WTC11 (cell line): ENCODE results near the gene MASP1. TPM values are rescaled to one million over a fixed set of nuclear protein-coding genes. Genes with fewer than 3 reads are reported as not detected.

Source experiments
- ATAC-seq: fragments of 200-7000 bp; cut with Tn5 transposase; 2 replicates; pipeline ENCODE4 v1.10.0; 2021; ENCODE audit warnings: mild to moderate bottlenecking, moderate library complexity
- CTCF ChIA-PET: fragments of 300-600 bp; sonication (Branson Sonifier 250); formaldehyde crosslinking; loops from one replicate; lab custom pipeline; 2021; ENCODE audit warnings: antibody characterized with exemption; lab: Charles Lee
- POLR2A ChIA-PET: fragments of 350-600 bp; sonication (Branson Sonifier 250); formaldehyde crosslinking; loops from one replicate; lab custom pipeline; 2021; ENCODE audit warnings: antibody characterized with exemption; lab: Charles Lee
- DNase-seq: peaks from one replicate; pipeline ENCODE4 v3.0.0; 2021; ENCODE audit warnings: low spot score
- H3K27ac Mint-ChIP-seq: 2 replicates; pipeline ENCODE4 v1.8.0; 2021; ENCODE audit warnings: mixed read lengths
- H3K27me3 Mint-ChIP-seq: 2 replicates; pipeline ENCODE4 v1.8.0; 2021; ENCODE audit warnings: low read depth, mild to moderate bottlenecking, moderate library complexity, mixed read lengths
- H3K36me3 Mint-ChIP-seq: 2 replicates; pipeline ENCODE4 v1.8.0; 2021; ENCODE audit warnings: mixed read lengths
- H3K4me1 Mint-ChIP-seq: 2 replicates; pipeline ENCODE4 v1.8.0; 2022; ENCODE audit warnings: mixed read lengths
- H3K4me3 Mint-ChIP-seq: 2 replicates; pipeline ENCODE4 v1.8.0; 2021; ENCODE audit warnings: mild to moderate bottlenecking, moderate library complexity, mixed read lengths
- H3K9me3 Mint-ChIP-seq: 2 replicates; pipeline ENCODE4 v1.8.0; 2021; ENCODE audit warnings: mixed read lengths
- AFF4 ChIP-seq: sonication (generic); formaldehyde crosslinking; IDR thresholded peaks from 2 replicates; pipeline ENCODE4 v1.8.1; 2023; ENCODE audit warnings: mild to moderate bottlenecking, missing genetic modification reagents, borderline replicate concordance
- E2F1 ChIP-seq: sonication (generic); formaldehyde crosslinking; IDR thresholded peaks from 2 replicates; pipeline ENCODE4 v1.8.0; 2022; ENCODE audit warnings: mild to moderate bottlenecking, missing genetic modification reagents
- ELF4 ChIP-seq: sonication (generic); formaldehyde crosslinking; IDR thresholded peaks from 2 replicates; pipeline ENCODE4 v1.8.1; 2022; ENCODE audit warnings: low read depth, mild to moderate bottlenecking, moderate library complexity, missing genetic modification reagents
- ESRRA ChIP-seq: sonication (generic); formaldehyde crosslinking; IDR thresholded peaks from 2 replicates; pipeline ENCODE4 v1.8.1; 2022; ENCODE audit warnings: mild to moderate bottlenecking, missing genetic modification reagents, borderline replicate concordance
- FOXP4 ChIP-seq: sonication (generic); formaldehyde crosslinking; IDR thresholded peaks from 2 replicates; pipeline ENCODE4 v1.8.0; 2022; ENCODE audit warnings: mild to moderate bottlenecking, missing genetic modification reagents
- GABPB1 ChIP-seq: sonication (generic); formaldehyde crosslinking; IDR thresholded peaks from 2 replicates; pipeline ENCODE4 v1.8.1; 2023; ENCODE audit warnings: mild to moderate bottlenecking, missing genetic modification reagents
- GTF2I ChIP-seq: fragments of 250-450 bp; sonication (Bioruptor Pico); conservative IDR thresholded peaks from 2 replicates; pipeline ENCODE4 v1.4.0; 2021; ENCODE audit warnings: mild to moderate bottlenecking
- HMGA2 ChIP-seq: fragments of 250-450 bp; sonication (Bioruptor Pico); IDR thresholded peaks from 2 replicates; pipeline ENCODE4 v1.4.0; 2021; ENCODE audit warnings: mild to moderate bottlenecking, moderate library complexity
- JUN ChIP-seq: sonication (generic); formaldehyde crosslinking; IDR thresholded peaks from 2 replicates; pipeline ENCODE4 v1.8.0; 2023; ENCODE audit warnings: mild to moderate bottlenecking, missing genetic modification reagents
- MXD4 ChIP-seq: fragments of 250-450 bp; sonication (Bioruptor Pico); IDR thresholded peaks from 2 replicates; pipeline ENCODE4 v1.8.0; 2021; ENCODE audit warnings: mild to moderate bottlenecking, moderate library complexity, borderline replicate concordance
- NR3C1 ChIP-seq: sonication (generic); formaldehyde crosslinking; conservative IDR thresholded peaks from 2 replicates; pipeline ENCODE4 v1.8.1; 2023; ENCODE audit warnings: low read depth, mild to moderate bottlenecking, missing genetic modification reagents
- SP1 ChIP-seq: sonication (generic); formaldehyde crosslinking; conservative IDR thresholded peaks from 2 replicates; pipeline ENCODE4 v1.8.1; 2022; ENCODE audit warnings: missing genetic modification reagents
- ZBTB21 ChIP-seq: sonication (generic); formaldehyde crosslinking; IDR thresholded peaks from 2 replicates; pipeline ENCODE4 v1.8.1; 2023; ENCODE audit warnings: mild to moderate bottlenecking, missing genetic modification reagents, borderline replicate concordance
- ZBTB43 ChIP-seq: sonication (generic); formaldehyde crosslinking; IDR thresholded peaks from 2 replicates; pipeline ENCODE4 v1.8.1; 2023; ENCODE audit warnings: mild to moderate bottlenecking, missing genetic modification reagents
- ZNF232 ChIP-seq: sonication (generic); formaldehyde crosslinking; IDR thresholded peaks from 2 replicates; pipeline ENCODE4 v1.8.0; 2022; ENCODE audit warnings: mild to moderate bottlenecking, missing genetic modification reagents
- ZNF263 ChIP-seq: sonication (generic); formaldehyde crosslinking; IDR thresholded peaks from 2 replicates; pipeline ENCODE4 v1.8.1; 2022; ENCODE audit warnings: low read depth, mild to moderate bottlenecking, moderate library complexity, missing genetic modification reagents
- ZNF416 ChIP-seq: fragments of 250-450 bp; sonication (Bioruptor Pico); IDR thresholded peaks from 2 replicates; pipeline ENCODE4 v1.9.0; 2021; ENCODE audit warnings: mild to moderate bottlenecking, inconsistent platforms
- total RNA-seq: library from RNA; stranded (reverse); gene quantifications from 3 replicates; pipeline ENCODE4 v1.2.3, GENCODE V29; 2021
- TF ChIP-seq, protein P1 (sequence below): sonication (generic); formaldehyde crosslinking; IDR thresholded peaks from 2 replicates; pipeline ENCODE4 v1.8.0; 2023; ENCODE audit warnings: mild to moderate bottlenecking, missing genetic modification reagents

The MASP1 gene
- total RNA-seq, 1 experiment from 2014 or later: 2.2 TPM

DNA sequence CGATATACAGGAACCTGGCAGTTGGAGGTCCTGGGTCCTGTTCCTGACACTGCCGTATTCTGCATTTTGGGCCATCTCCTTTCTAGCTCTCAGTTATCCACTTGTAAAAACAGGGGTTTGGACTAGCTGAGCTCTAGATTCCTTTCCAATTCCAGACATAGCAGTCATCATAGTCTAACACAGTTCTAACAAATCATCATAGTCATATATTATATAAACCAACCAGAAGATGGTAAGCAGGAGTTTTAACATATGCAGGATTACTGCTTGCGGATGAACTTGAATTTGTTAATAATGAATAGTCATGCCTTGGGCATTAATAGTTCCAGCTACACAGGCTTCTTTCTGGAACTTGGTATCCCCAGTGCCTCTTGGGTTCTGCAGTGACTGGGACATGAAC is 26.6 kb downstream of the MASP1 start:
- ATAC-seq (no peak), DNase-seq (no peak)
- Mint-ChIP-seq H3K27me3 (peaks cover 2% of the 10 kb centered on the region; the same call in 1 of the 2 replicates), H3K4me3 (no peak overlapping the region), H3K36me3 (peaks cover 16% of the 10 kb centered on the region), H3K27ac (no peak overlapping the region), H3K4me1 (peaks cover 15% of the 10 kb centered on the region), H3K9me3 (peaks cover 31% of the 10 kb centered on the region)
- POLR2A ChIA-PET: no interaction called here
- no peak for TF ChIP-seq SP1 (CRISPR knock-in tag)
- TF ChIP-seq ZBTB21 (CRISPR knock-in tag): no peak
- TF ChIP-seq MXD4 (CRISPR knock-in tag): no peak
- no peak for TF ChIP-seq GTF2I (CRISPR knock-in tag)
- no peak for TF ChIP-seq ELF4 (CRISPR knock-in tag)
- no peak for TF ChIP-seq HMGA2
- CTCF ChIA-PET: interaction anchor here (2.2 kb wide), 1 partner anchor 45 kb away, joined by 9 read pairs; no protein-coding TSS in a partner anchor

GRCh38 chr3:187264021-187264420 is 27.5 kb downstream of the MASP1 start:
- Mint-ChIP-seq H3K4me3 (no peak overlapping the region), H3K27me3 (peaks cover 2% of the 10 kb centered on the region; the same call in 1 of the 2 replicates), H3K9me3 (peaks cover 22% of the 10 kb centered on the region), H3K36me3 (peaks cover 8% of the 10 kb centered on the region), H3K4me1 (peaks cover 16% of the 10 kb centered on the region), H3K27ac (no peak overlapping the region)
- no peak for TF ChIP-seq JUN (CRISPR knock-in tag)
- 0 out of 2 replicates have a peak, but pooled peaks have one; percentile 37 for TF ChIP-seq GABPB1 (CRISPR knock-in tag)
- ATAC-seq: no peak
- ChIA-PET CTCF (interaction anchor here (2.2 kb wide), 1 partner anchor 44 kb away, joined by 9 read pairs; no protein-coding TSS in a partner anchor), POLR2A (no interaction called here)
- no peak for DNase-seq

GRCh38 chr3:187263270-187263669 is 28.3 kb downstream of the MASP1 start:
- Mint-ChIP-seq H3K36me3 (peaks cover 4% of the 10 kb centered on the region), H3K9me3 (peaks cover 18% of the 10 kb centered on the region), H3K4me3 (no peak overlapping the region), H3K27me3 (peaks cover 1% of the 10 kb centered on the region; the same call in 1 of the 2 replicates), H3K4me1 (peaks cover 23% of the 10 kb centered on the region), H3K27ac (no peak overlapping the region)
- POLR2A ChIA-PET: no interaction called here
- no peak for DNase-seq
- TF ChIP-seq ZNF416 (no peak), ESRRA (CRISPR knock-in tag) (no peak), NR3C1 (CRISPR knock-in tag) (no peak), E2F1 (CRISPR knock-in tag) (no peak), ZBTB43 (CRISPR knock-in tag) (no peak), AFF4 (CRISPR knock-in tag) (no peak), ZNF232 (CRISPR knock-in tag) (no peak), ZNF263 (no peak), FOXP4 (CRISPR knock-in tag) (no peak)
- TF ChIP-seq, protein P1, sequence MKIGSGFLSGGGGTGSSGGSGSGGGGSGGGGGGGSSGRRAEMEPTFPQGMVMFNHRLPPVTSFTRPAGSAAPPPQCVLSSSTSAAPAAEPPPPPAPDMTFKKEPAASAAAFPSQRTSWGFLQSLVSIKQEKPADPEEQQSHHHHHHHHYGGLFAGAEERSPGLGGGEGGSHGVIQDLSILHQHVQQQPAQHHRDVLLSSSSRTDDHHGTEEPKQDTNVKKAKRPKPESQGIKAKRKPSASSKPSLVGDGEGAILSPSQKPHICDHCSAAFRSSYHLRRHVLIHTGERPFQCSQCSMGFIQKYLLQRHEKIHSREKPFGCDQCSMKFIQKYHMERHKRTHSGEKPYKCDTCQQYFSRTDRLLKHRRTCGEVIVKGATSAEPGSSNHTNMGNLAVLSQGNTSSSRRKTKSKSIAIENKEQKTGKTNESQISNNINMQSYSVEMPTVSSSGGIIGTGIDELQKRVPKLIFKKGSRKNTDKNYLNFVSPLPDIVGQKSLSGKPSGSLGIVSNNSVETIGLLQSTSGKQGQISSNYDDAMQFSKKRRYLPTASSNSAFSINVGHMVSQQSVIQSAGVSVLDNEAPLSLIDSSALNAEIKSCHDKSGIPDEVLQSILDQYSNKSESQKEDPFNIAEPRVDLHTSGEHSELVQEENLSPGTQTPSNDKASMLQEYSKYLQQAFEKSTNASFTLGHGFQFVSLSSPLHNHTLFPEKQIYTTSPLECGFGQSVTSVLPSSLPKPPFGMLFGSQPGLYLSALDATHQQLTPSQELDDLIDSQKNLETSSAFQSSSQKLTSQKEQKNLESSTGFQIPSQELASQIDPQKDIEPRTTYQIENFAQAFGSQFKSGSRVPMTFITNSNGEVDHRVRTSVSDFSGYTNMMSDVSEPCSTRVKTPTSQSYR (CRISPR knock-in tag): no peak
- ATAC-seq: no peak
- CTCF ChIA-PET: interaction anchor here (2.2 kb wide), 1 partner anchor 43 kb away, joined by 9 read pairs; no protein-coding TSS in a partner anchor
